Suppressor macrophage treated with lipopolysaccharide for 1 hour (primary cell): ENCODE results near the gene AZI2.

Experiments used
- DNase-seq, 3 donors: peaks; one replicate each; pipeline ENCODE4 v3.0.0-alpha.2; 2020 to 2022

The AZI2 gene

DNA sequence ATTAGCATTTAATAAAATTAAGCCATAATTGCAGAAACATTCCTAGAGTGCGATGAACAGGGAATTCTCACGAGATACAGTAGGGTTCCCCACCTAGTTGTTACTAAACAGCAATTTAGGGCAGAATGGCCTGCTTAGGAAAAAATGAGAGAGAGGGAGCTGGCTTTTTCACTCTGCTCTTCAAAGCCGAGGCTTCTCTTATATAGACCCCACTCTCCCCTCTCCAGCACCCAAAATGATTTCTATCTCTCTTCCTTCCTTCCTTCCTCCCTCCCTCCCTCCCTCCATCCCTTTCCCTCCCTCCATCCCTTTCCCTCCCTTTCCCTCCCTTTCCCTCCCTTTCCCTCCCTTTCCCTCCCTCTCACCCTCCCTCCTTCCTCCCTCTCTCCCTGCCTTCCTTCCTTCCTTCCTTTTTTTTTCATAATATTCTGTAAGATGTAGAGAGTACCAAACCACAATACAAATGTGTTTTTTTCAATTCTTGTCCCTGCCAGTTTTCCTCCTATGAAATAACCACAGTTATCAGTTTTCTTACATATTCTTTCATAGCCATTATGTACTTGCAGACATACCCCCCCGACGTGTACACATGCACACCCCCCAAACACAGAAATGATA, 48.2 kb downstream of the AZI2 start:
- no peak for DNase-seq

DNA sequence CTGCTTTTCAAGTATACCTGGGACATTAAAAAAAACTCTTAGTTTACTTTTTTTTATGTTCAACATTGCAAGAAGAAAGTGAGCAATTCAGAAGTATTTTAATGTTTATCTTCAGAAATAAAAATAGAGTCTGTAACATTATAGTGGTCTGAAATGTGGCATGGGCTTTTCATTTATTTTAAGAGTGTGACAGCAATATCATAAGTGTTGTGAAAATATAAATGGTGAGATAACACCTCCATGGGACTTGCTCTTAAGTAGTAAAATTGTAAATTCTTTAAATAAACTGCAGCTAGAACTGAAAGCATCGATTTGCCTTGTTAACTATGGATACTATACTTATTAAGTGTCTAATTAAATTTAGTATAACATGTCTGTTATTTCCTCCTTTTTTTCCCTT, 48.9 kb downstream of the AZI2 start:
- DNase-seq: no peak

DNA sequence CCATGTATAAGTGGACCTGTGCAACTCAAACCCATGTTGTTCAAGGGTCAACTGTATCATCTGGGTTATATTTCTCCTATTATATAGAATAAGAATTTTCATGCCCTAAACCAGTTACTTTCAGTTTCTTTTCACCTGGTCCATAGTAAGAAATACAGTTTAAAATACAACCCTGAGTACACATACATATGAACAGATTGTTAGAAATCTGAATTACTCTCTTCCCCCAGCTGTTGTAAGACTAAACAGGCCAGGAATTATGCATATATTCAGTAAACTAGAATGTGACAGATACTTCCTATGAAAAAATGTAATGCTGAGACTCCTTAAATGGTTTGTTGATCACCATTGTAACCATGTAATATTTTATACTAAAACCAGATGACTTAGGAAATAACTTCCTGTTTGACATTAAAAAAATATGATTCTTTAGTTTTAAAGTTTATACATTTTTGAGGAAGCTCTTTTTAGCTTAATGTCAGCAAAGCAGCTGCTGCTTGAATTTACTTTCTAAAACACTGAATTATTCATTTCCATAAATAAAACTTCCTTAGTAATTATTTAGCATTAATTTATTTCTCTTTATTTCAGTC, 52.6 kb downstream of the AZI2 start:
- peak in 2 of 3 donors; percentile 41 for DNase-seq

DNA sequence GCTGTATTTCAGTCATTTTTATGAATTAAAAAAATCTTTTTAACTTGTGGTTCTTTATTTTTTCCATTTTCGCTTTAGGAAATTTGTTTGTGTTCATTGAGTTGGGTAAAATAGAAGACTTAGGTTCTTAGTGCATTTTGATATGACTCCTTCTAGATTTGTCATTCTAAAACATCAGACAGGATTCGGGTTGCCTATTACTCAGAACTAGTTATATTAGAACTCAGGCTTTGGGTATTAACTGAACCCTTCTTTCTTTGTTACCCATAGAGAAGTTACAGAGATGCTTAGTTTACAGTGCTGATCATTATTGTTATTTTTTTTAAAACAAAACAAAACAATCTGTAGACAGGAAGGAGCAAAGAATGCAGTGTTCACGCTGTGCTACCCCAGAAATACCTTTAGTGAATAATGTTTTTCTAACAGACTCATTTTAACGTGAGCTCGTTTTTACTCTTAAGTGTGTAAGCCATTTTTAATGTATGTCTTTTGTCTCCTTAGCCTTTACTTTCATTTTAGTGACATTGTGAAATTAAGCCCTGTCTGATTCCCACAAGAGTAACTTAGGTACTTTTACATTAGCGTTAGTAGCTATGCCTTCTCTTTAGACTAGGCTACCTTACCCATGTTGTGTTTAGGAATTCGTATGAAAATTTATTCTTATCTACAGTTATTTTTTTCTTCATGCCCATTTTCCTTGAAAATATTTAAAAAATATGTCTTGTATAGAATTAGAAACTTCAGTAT, 53.8 kb downstream of the AZI2 start:
- no peak for DNase-seq

DNA sequence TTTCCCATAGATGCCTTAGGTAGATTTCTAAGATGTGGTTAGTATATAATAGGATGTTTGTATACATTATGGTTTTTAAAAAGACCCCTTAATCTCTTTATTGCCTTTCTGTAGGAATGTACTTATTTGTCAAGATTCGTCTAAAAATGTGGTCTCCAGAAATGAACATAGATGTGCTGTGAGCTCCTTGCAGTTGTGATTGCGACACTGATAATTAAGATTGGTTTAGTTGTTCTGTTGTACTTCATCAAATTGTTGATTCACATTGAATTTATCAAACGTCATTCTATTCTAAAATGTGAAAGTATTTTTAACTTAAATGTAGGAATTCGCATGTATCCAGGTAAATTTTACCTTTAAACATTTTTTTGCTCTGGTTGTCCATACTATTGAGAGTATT, 56.0 kb downstream of the AZI2 start:
- no peak for DNase-seq

DNA sequence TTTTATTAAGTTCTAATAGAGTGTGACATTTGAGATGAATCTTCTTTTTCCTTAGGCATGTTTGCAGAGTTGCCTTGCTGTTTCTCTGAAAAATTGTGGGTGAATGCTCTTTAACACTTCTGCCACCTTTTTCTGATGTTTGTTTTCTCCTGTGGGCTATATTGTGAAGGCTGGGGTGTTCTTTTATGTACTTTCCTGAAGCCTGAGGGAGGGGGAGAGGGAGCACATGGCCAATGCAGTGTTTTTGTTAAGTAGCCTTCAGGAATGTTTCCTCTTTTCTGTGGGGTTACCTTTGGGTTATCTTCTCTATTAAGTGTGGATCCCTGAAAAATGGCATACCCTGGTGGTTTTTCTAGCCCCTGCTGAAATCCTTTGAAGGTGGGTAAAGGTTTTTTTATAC, 57.0 kb downstream of the AZI2 start:
- DNase-seq: no peak

DNA sequence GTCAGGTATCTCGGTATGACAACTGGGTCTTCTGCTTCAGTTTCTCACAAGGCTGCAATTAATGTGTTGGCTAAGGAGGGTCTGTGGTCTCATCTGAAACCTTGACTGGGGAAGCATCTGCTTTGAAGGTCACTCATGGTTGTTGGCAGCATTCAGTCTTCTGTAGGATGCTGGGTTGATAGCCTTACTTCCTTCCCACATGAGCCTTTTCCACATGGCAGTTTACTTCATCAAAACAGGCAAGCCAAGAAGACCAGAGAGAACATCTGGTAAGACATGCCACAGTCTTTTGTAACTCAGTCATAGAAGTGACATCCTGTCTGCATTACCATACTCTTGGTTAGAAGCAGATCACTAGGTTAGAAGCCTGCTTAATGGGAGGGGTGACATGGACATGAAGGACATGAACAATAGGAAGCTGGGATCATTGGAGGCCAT, 57.7 kb downstream of the AZI2 start:
- DNase-seq: no peak

DNA sequence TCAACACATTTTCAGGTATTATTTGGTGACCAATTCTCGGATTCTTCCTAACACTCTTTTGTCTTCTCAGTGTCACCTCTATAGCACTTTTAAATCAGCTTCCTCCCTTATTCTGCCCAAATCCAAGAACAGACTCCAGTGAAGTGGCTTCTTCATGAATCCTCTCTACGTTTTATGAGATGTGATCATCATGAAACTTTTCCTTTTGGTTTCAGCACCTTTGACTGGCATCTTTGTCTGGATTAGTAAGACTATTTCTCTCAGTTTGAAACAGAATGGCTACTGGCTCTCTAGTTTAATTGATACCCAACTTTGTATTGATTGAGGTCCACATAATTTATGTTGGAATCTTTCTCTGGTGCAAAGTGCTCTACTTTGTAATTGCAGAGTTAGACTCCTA, 61.6 kb downstream of the AZI2 start:
- no peak for DNase-seq

DNA sequence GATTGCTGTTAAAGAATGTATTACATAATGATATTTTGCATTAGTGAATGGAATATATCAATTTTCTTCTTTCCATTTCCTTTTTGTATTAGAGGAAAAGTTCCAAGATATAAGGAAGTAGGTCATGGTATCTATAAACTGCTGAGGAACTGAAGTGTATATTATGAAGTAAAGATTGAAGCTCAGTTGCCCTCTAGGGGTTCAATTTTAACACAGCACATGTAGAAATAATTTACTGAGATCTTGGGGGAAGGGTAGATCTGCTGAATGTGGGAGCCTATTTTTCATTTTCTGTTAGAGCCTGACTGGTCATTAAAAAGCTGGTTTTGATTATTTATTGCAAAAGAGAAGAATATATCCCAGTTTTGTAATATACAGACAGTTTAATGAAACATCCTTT, 62.0 kb downstream of the AZI2 start:
- peak; percentile 46 to 76 (median 74) for DNase-seq

DNA sequence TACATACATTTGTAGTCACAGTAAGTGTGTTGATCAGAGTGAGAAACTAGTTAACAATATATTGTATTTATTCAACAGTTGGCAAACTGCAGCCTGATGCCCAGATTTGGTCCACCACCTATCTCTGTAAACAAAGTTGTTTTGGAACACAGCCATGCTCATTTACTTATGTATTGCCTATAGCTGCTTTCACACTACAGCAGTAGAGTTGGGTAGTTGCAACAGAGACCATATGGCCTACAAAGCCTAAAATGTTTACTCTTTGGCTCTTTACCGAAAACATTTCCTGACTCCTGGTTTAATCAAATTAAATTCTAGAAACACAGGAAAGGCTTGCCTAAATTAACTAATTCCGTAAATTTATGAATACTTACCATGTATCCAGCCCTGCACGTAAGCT, 67.8 kb downstream of the AZI2 start:
- DNase-seq: no peak

DNA sequence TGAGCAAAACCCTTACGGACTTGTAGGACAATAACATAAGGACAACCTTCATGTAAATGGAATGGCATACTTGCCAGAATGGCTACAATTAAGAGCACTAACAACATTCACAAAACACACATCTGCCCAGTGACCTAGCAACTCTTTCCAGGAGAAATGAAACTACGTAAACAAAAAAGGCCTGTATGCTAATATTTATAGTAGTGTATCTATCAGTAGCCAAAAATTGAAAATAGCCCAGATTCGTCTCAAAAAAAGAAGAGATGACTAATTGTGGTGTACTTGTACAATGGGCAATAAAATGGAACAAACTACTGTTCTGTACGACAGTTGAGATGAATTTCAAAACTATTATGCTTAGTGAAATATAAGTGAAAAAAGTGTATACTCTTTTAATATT, 68.9 kb downstream of the AZI2 start:
- DNase-seq: no peak

DNA sequence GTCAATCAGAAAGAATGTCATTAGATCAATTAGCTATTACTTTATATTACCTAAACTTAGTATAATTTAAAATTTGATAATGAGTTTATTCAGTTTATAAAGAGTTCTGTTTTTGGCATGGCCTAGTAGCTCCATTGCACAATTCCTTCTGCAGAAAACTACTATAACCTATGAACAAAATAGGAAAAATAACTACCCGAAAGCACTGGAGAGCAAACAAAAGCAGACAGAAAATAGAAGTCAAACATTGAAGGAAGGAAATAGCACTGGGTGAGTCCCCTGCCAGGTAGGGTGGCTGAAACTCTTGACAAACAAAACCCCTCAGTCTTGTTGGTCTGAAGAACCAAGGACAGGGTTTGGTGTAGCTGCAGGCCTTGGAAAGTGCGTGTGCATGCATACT, 69.7 kb downstream of the AZI2 start:
- no peak for DNase-seq

DNA sequence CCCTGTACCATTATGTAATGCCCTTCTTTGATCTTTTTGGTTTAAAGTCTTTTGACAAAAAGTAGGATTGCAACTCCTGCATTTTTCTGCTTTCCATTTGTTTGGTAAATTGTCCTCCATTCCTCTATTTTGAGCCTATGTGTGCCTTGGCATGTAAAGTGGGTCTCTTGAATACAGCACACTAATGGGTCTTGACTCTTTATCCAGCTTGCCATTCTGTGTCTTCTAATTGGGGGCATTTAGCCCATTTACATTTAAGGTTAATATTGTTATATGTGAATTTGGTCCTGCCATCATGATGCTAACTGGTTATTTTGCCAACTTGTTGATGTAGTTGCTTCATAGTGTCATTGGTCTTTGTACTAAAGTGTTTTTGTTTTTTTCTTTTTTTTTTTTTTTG, 74.8 kb downstream of the AZI2 start:
- DNase-seq: no peak
